Aorta (tissue), 5 donors: ENCODE measurements around the gene GPR27. TPM values are rescaled to one million over a fixed set of nuclear protein-coding genes. Genes with fewer than 3 reads are reported as not detected.

Source experiments
- ATAC-seq: fragments of 200-7000 bp; cut with Tn5 transposase; one replicate; pipeline ENCODE4 v1.9.1; 2022; ENCODE audit warnings: moderate library complexity; ENCODE audit not compliant: low FRiP score
- DNase-seq, 2 donors: peaks; one replicate each; pipeline ENCODE4 v3.0.0-alpha.2; 2020
- H3K27ac ChIP-seq, 2 donors: one replicate each; pipeline ENCODE4 v1.5.1; 2013; ENCODE audit warnings: low read length in 2 of 2, mild to moderate bottlenecking in 2 of 2, moderate library complexity in 2 of 2, control low read depth in 1 of 2, inconsistent platforms in 1 of 2, low read depth in 1 of 2
- H3K27me3 ChIP-seq, 2 donors: one replicate each; pipeline ENCODE4 v1.6.1; 2013; ENCODE audit warnings: control low read depth in 1 of 2, low read length in 1 of 2, mild to moderate bottlenecking in 1 of 2, moderate library complexity in 1 of 2; ENCODE audit not compliant: insufficient read depth in 2 of 2, control insufficient read depth in 1 of 2
- H3K36me3 ChIP-seq, 2 donors: one replicate each; pipeline ENCODE4 v1.6.1; 2013; ENCODE audit warnings: control low read depth in 1 of 2, low read length in 1 of 2, mild to moderate bottlenecking in 1 of 2; ENCODE audit not compliant: insufficient read depth in 2 of 2, control insufficient read depth in 1 of 2
- H3K4me1 ChIP-seq, 2 donors: one replicate each; pipeline ENCODE4 v1.6.1; 2013; ENCODE audit warnings: low read length in 2 of 2, control low read depth in 1 of 2, mild to moderate bottlenecking in 1 of 2, moderate library complexity in 1 of 2; ENCODE audit not compliant: insufficient read depth in 2 of 2, control insufficient read depth in 1 of 2
- H3K4me3 ChIP-seq, 2 donors: one replicate each; pipeline ENCODE4 v1.5.1; 2013; ENCODE audit warnings: low read length in 2 of 2, control low read depth in 1 of 2, mild to moderate bottlenecking in 1 of 2
- H3K9me3 ChIP-seq: one replicate; pipeline ENCODE4 v1.6.1; 2013; ENCODE audit warnings: mild to moderate bottlenecking, low read length; ENCODE audit not compliant: control insufficient read depth
- WGBS, 2 donors: extraction: QIAGEN DNeasy Blood & Tissue Kit; methylation state at CpG; one replicate each; pipeline ENCODE4 v1.1.7; 2013; 5-methylcytosine and 5-hydroxymethylcytosine counted together
- intact Hi-C, 2 donors: fragments of 100-400 bp; cut with DNase I; formaldehyde crosslinking; loops; one replicate each; pipeline versions ENCODE4 v1.14.2 to v1.15.0; 2022
- polyA plus RNA-seq, 2 donors: library from polyadenylated mRNA; stranded (reverse); fragments of 200-250 nt; gene quantifications; one replicate each; pipeline ENCODE4 v1.2.3, GENCODE V29; 2013
- total RNA-seq, 2 donors: library from RNA; stranded (reverse); fragmentation: NEBNext Ultra II Directional; extraction: Animal tissue kit (Norgen Biotek cat#: 25700); gene quantifications; one replicate each; pipeline ENCODE4 v1.2.1, GENCODE V29; 2021
- donor health status: healthy with polysubstance abuse.
- donor health status: Bipolar disorder and iron deficiency.
- donor health status: DM: no; HTN: no; CAD: no.
- donor health status: DM: no; HTN: no; CAD: no.
- donor health status: DM: yes; HTN: yes; CAD: no.

Gene GPR27
- total and polyA plus RNA-seq, 4 donors, result 0.67 to 2.1 (median 1.6) TPM; not detected in 1

GRCh38 chr3:71801986-71802385 lies 48.3 kb downstream of the GPR27 start:
- WGBS, 2 donors, result 94% methylated on average over 2 of the region's 2 CpGs
- Histone ChIP-seq H3K27ac (no peak overlapping the region), H3K9me3 (no peaks in the 10 kb centered on the region), H3K27me3 (no peaks in the 10 kb centered on the region), H3K4me3 (no peak overlapping the region), H3K36me3 (no peaks in the 10 kb centered on the region), H3K4me1 (no peaks in the 10 kb centered on the region)
- intact Hi-C loops, result no loop called here
- ATAC-seq (no peak), DNase-seq (no peak)

DNA sequence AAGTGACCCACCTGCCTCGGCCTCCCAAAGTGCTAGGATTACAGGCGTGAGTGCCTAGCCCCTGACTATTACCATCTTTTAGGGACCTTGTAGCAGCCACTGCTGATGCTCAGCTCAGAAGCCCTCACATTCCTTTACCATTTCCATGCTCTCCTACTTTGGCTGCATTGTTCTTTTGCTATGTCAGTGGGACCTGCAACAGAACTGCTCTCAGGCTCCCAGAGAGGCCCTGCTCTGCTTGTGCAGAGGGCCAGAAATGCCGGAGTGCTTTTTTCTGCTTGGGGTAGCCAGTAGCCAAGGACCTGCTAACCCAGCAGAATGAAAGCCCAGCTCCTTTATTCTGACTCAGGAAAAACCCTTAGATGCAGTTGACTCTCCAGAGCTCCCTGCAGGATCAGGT lies 49.6 kb downstream of the GPR27 start:
- H3K36me3 ChIP-seq, result no peaks in the 10 kb centered on the region
- H3K27me3 ChIP-seq, result no peaks in the 10 kb centered on the region
- intact Hi-C loops, result no loop called here
- WGBS, 2 donors, result 87 to 88% methylated on average over 3 of the region's 3 CpGs
- H3K27ac ChIP-seq, result no peak overlapping the region
- H3K4me1 ChIP-seq, result no peaks in the 10 kb centered on the region
- H3K4me3 ChIP-seq, result no peak overlapping the region
- ATAC-seq (no peak), DNase-seq (no peak)
- H3K9me3 ChIP-seq, result no peaks in the 10 kb centered on the region

GRCh38 chr3:71805199-71805598 lies 51.5 kb downstream of the GPR27 start:
- no peak overlapping the region for H3K27ac ChIP-seq
- H3K4me3 ChIP-seq, result no peak overlapping the region
- no peaks in the 10 kb centered on the region for H3K4me1 ChIP-seq
- 94 to 100% methylated on average over 3 of the region's 3 CpGs for WGBS, 2 donors
- no peak for ATAC-seq
- no peaks in the 10 kb centered on the region for H3K36me3 ChIP-seq
- peaks cover 3% of the 10 kb centered on the region for H3K9me3 ChIP-seq
- no peak for DNase-seq
- H3K27me3 ChIP-seq, result no peaks in the 10 kb centered on the region
- intact Hi-C loops, result no loop called here

DNA sequence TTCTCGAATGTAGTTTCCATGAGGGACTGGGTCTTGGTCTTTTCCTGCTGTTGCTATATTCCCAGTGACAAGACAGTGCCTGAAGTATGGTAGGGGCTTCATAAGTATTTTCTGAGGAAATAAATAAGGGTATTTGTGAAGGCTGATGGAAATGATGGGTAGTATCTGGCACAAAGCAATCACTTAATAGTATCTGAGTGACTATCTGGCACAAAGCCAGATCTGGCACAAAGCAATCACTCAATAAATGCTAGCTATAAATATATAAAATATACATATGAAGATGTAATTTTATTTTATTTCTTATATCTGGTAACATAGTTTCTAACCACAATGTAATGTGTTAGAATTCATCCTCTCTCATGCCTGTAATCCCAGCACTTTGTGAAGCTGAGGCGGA lies 52.0 kb downstream of the GPR27 start:
- Histone ChIP-seq H3K36me3 (no peaks in the 10 kb centered on the region), H3K27ac (no peak overlapping the region), H3K4me1 (no peaks in the 10 kb centered on the region), H3K4me3 (no peak overlapping the region), H3K9me3 (peaks cover 3% of the 10 kb centered on the region), H3K27me3 (no peaks in the 10 kb centered on the region)
- WGBS, 2 donors, result 91 to 92% methylated on average over 2 of the region's 2 CpGs
- ATAC-seq, result no peak
- no peak for DNase-seq
- intact Hi-C loops, result no loop called here

Other genes with a start within 250 kb of the GPR27 start
- 100 to 1,000 TPM; 187 to 263 TPM for gene FOXP1, start 170.1 kb upstream of the GPR27 start, total RNA-seq
- gene FOXP1, start 170.1 kb upstream of the GPR27 start, polyA plus RNA-seq, result 10 to 100 TPM; 15.2 to 33.1 TPM
- 10 to 100 TPM; 22.2 to 29.3 TPM for gene EIF4E3, start 28.5 kb upstream of the GPR27 start, total RNA-seq
- gene EIF4E3, start 28.5 kb upstream of the GPR27 start, polyA plus RNA-seq, result 10 to 100 TPM; 10.2 to 21.7 TPM
- 1 to 10 TPM; 1.8 to 3.8 TPM for gene PROK2, start 31.3 kb downstream of the GPR27 start, total RNA-seq
- under 1 TPM; 0.64 to 0.88 TPM for gene PROK2, start 31.3 kb downstream of the GPR27 start, polyA plus RNA-seq